Measurements from ENCODE around the gene SLC20A1.

GRCh38 chr2:112705575-112705974 is 59.8 kb downstream of the SLC20A1 start:
- no peak for TF ChIP-seq EZH2 (IDR thresholded peaks at IDR 0.05; ENCODE audit: insufficient read depth, poor library complexity, severe bottlenecking)
- no peak for TF ChIP-seq EZH2phosphoT487 (IDR thresholded peaks at IDR 0.05; ENCODE audit: insufficient read depth, low read depth)

All from GM23248 (cell line).